Lower leg skin (tissue), 4 donors: Measurements from ENCODE around the gene APCDD1L. TPM values are rescaled to one million over a fixed set of nuclear protein-coding genes. Genes with fewer than 3 reads are reported as not detected.
A peak's percentile ranks its signal among the peaks of the same experiment; 100 is the strongest.

Experiments used
- DNase-seq, 2 donors: peaks; one replicate each; pipeline ENCODE4 v3.0.0-alpha.2; 2019; ENCODE audit warnings: low spot score in 2 of 2
- H3K4me3 ChIP-seq: fragments of 200-600 bp; sonication (generic); 2 replicates; pipeline ENCODE4 v1.5.1; 2017; ENCODE audit warnings: mild to moderate bottlenecking, low read depth; ENCODE audit not compliant: poor library complexity, severe bottlenecking
- POLR2A ChIP-seq, 2 donors: fragments of 450-650 bp; IDR thresholded peaks; one replicate each; pipeline ENCODE4 v1.6.1; 2016 to 2017; ENCODE audit warnings: antibody characterized with exemption in 2 of 2, mild to moderate bottlenecking in 1 of 2, moderate library complexity in 1 of 2
- WGBS, 2 donors: methylation state at CpG; one replicate each; pipeline ENCODE4 v1.1.5; 2018; 5-methylcytosine and 5-hydroxymethylcytosine counted together
- intact Hi-C: fragments of 100-400 bp; cut with DNase I; formaldehyde crosslinking; loops from one replicate; pipeline ENCODE4 v1.15.0; 2023; ENCODE audit warnings: low total_unique reads
- total RNA-seq, 4 donors: library from RNA; depleted of rRNA; stranded (reverse); fragments of >200 nt; gene quantifications; one replicate each; pipeline ENCODE4 v1.1.0, GENCODE V29; 2016
- TF ChIP-seq, protein P1 (sequence below), 3 donors: fragments of 450-650 bp; IDR thresholded peaks; one replicate each; pipeline ENCODE4 v1.5.1; 2016; ENCODE audit warnings: antibody characterized with exemption in 3 of 3, mild to moderate bottlenecking in 3 of 3, moderate library complexity in 2 of 3

APCDD1L gene
- total RNA-seq, 4 donors from 2014 or later = 0.49 to 2.4 (median 1.4) TPM

DNA sequence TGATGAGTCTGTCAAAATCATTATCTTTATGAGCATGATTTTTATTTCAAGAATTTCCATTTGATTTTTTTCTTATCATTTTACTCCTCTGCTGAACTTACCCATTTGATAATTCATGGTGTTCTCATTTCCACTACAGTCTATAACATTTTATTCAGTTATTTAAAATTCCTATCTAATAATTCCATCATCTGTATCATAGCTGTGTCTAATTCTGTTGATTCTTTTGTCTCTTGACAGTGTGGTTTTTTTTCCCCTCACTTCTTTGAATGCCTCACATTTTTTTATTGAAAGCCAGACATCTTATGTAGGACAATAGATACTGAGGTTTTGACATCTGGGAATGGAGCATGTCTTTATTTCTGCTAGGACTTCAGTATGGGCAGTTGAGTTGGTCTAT is 16.5 kb upstream of the APCDD1L start:
- no peak overlapping the region for H3K4me3 ChIP-seq
- no peak for DNase-seq
- TF ChIP-seq, protein P1, sequence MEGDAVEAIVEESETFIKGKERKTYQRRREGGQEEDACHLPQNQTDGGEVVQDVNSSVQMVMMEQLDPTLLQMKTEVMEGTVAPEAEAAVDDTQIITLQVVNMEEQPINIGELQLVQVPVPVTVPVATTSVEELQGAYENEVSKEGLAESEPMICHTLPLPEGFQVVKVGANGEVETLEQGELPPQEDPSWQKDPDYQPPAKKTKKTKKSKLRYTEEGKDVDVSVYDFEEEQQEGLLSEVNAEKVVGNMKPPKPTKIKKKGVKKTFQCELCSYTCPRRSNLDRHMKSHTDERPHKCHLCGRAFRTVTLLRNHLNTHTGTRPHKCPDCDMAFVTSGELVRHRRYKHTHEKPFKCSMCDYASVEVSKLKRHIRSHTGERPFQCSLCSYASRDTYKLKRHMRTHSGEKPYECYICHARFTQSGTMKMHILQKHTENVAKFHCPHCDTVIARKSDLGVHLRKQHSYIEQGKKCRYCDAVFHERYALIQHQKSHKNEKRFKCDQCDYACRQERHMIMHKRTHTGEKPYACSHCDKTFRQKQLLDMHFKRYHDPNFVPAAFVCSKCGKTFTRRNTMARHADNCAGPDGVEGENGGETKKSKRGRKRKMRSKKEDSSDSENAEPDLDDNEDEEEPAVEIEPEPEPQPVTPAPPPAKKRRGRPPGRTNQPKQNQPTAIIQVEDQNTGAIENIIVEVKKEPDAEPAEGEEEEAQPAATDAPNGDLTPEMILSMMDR (IDR thresholded peaks at IDR 0.05) = no peak
- no peak for TF ChIP-seq POLR2A (IDR thresholded peaks at IDR 0.05)
- intact Hi-C loops = no loop called here

DNA sequence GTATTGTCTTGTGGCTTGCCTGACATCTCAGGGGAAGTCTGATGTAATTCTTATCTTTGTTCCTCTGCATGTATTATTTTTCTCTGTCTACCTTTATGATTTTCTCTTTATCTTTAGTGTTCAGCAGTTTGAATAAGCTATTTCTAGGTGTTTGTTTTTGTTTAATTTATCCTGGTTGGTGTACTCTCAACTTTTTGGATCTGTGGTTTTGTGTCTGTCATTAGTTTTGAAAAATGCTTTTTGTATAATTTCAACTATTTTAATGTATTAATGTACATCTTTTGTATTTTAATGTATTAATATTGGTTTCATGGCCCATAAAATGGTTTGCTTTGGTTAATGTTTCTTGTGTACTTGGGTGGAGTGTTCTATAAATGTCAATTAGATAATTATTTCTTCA is 15.9 kb upstream of the APCDD1L start:
- TF ChIP-seq, protein P1 (IDR thresholded peaks at IDR 0.05) = no peak
- TF ChIP-seq POLR2A (IDR thresholded peaks at IDR 0.05) = no peak

DNA sequence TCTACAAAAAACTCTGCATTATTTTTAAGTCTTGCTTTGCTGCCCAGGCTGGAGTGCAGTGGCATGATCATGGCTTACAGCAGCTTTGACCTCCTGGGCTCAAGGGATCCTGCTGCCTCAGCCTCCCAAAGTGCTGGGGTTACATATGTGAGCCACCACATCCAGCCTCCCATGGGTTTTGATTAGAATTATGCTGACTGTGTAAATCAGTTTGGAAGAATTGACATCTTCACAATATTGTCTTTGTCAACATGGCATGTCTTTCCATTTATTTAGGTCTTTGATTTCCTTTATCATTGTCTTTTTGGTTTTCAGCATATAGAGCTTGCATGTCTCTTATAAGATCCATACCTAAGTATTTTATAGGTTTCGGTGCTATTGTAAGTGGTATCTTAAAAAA is 13.2 kb upstream of the APCDD1L start:
- no peak overlapping the region for H3K4me3 ChIP-seq
- intact Hi-C loops = no loop called here
- peak in 1 of 2 donors; percentile 12 for DNase-seq
- 91 to 98% methylated on average over 1 of the region's 1 CpG for WGBS, 2 donors
- TF ChIP-seq, protein P1 (IDR thresholded peaks at IDR 0.05) = no peak
- TF ChIP-seq POLR2A (IDR thresholded peaks at IDR 0.05) = no peak

More for the DNA sequence above, 15.9 kb upstream of the APCDD1L start:
- intact Hi-C loops = no loop called here
- no peak overlapping the region for H3K4me3 ChIP-seq
- DNase-seq = no peak

DNA sequence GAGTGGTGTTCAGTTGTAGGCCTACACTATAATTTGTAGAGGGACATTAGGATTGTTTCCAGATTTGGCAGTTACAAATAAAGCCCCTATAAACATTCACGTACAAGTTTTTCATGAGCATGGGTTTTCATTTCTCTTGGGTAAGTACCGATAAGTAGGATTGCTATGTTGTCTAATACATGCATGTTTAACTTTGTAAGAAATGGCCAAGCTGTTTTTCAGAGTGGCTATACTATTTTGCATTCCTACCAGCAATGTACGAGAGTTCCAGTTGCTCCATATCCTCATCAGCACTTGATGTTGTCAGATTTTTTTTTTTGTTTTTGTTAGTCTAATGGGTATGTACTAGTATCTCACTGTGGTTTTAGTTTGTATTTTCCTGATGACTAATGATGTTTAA is 11.2 kb upstream of the APCDD1L start:
- H3K4me3 ChIP-seq = no peak overlapping the region
- TF ChIP-seq POLR2A (IDR thresholded peaks at IDR 0.05) = no peak
- TF ChIP-seq, protein P1 (IDR thresholded peaks at IDR 0.05) = no peak
- intact Hi-C loops = no loop called here
- WGBS, 2 donors = 93 to 97% methylated on average over 3 of the region's 3 CpGs
- DNase-seq = no peak

DNA sequence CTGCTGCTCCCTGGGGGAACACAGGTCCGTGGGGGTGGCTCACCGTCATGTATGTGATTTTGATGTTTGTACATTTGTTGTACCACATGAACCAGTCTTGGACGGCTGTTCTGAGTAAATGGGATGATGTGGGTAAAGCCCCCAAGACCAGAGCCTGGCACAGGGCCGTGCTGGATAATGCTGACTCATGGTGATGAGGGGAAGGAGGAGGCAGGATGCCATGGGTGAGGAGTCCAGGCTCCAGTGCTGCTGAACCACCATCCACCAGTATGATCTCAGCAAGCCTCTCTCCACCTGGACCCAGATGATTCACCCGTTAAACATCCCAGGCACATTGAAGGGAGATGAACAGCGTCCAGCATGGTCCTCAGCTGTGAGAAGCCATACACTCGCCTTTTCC is 9.6 kb upstream of the APCDD1L start:
- WGBS, 2 donors = 79 to 80% methylated on average over 7 of the region's 7 CpGs
- TF ChIP-seq, protein P1 (IDR thresholded peaks at IDR 0.05) = no peak
- no peak for TF ChIP-seq POLR2A (IDR thresholded peaks at IDR 0.05)
- intact Hi-C loops = no loop called here
- no peak overlapping the region for H3K4me3 ChIP-seq
- DNase-seq = peak in 1 of 2 donors; percentile 42

DNA sequence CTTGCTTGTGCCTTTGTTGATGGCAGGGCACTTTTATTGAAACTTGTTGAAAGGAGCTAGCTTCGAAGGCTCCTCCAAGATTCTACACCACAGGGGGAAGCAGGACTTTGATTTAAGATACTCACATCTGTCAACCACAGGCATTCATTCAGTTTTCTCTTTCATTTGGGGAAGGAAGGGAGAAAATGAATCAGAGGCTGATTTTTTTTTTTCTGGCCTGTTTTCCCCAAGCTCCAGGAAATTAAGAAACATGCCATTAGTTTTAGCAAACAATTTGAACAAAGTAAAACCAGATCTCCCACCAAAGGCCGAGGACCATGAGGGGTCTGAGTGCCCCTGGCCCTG is 8.7 kb upstream of the APCDD1L start:
- intact Hi-C loops = no loop called here
- DNase-seq = no peak
- WGBS, 2 donors = 43 to 48% methylated on average over 2 of the region's 2 CpGs
- H3K4me3 ChIP-seq = no peak overlapping the region
- TF ChIP-seq, protein P1 (IDR thresholded peaks at IDR 0.05) = no peak
- TF ChIP-seq POLR2A (IDR thresholded peaks at IDR 0.05) = no peak
